ENCODE data around the gene PCCA.

DNA sequence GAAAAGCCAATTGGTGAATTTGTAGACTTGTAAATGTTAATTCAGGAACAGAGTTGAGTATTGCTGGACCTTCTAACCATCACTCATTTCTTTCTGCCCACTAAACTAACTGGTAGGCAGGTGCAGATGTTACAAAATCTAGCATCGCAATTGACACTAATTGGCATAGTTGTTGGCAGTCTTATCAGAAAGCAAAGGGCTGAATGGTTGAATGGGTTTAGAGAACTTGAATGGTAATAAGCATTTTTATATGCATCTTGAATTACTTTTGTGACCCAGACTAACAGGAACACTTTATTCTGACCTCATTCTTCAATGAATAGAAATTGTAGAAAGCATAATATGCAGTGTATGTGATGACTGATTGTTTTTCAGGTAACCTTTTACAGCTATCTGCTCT lies 310.6 kb downstream of the PCCA start:
- no peak for TF ChIP-seq GATA2 (IDR thresholded peaks at IDR 0.05; ENCODE audit: low read depth, low read length)
- TF ChIP-seq GATA3 (IDR thresholded peaks at IDR 0.05; ENCODE audit: low read depth, low read length), result no peak

Measured in SH-SY5Y (cell line).